Midbrain (tissue), 1 donor: ENCODE results near the gene EXOC1L.

ENCODE experiments used
- DNase-seq: peaks from one replicate; lab custom pipeline; 2025; lab: John Stamatoyannopoulos, UW

The EXOC1L gene

DNA sequence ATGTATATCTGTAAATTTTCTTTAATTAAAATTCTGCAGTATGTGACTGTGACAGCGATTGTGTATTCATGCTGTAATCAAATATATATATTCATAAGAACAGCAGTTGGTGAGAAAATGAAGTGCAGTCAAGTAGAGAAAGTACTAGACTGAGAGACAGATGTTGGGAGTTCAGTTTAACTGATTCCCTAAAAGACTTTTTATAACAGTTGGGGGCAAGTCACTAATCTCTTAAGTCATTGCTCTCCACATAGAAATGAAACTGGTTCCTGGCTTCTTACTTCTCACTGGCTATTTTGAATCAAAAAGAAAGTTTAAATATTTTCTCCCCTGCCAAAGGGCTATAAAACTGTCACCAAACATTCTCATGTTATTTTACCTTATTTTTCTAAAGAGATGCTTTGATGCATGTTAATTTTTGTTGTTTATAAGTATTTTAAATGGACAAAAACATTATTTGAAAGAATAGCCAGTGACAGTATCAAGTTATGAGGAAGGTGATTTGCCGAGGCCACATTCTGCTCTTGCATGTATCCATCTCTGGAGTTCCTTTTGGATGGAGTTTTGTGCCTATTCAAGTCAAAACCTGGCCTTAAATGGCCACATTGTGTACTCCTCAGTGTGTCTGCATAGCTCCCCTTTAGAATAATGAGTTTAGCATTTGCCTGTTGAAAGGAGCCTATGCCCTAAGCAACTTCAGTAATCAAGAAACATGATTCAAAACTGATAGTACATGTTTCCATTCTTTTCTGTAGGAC, 64.7 kb downstream of the EXOC1L start:
- no peak for DNase-seq

DNA sequence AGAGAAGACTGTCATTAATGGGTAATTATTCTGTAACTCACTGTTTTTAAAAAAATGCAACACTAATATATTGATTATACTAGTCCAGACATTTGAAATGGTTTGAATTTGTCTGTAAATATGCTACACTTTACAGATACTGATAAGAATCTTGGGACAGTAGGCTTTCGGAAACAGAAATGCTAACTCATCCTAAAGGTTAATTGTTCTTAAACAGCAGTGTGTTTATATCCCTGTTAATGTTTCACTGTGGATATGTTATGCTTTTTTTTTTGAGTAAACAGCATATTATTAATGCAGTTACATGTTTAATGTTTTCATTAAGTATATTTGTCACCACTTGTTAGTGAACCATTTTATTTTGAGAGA, 65.2 kb downstream of the EXOC1L start:
- DNase-seq: no peak
